ENCODE results near the gene ACBD4. TPM values are rescaled to one million over a fixed set of nuclear protein-coding genes. Genes with fewer than 3 reads are reported as not detected.

The ACBD4 gene
- total RNA-seq, 1 experiment from 2014 or later, result 21.8 TPM

- H3K36me3 Mint-ChIP-seq (ENCODE audit: insufficient read depth, unreplicated experiment), result peaks cover 57% of the 10 kb centered on the region
- peak overlapping the region; percentile 97 for H3K27ac Mint-ChIP-seq (ENCODE audit: unreplicated experiment)
- H3K4me1 Mint-ChIP-seq (ENCODE audit: low read depth, unreplicated experiment), result peaks cover 50% of the 10 kb centered on the region
- no peaks in the 10 kb centered on the region for H3K9me3 Mint-ChIP-seq (ENCODE audit: low read depth, unreplicated experiment)
- H3K27me3 Mint-ChIP-seq (ENCODE audit: unreplicated experiment), result no peaks in the 10 kb centered on the region
- peak; percentile 3 for TF ChIP-seq CTCF (IDR thresholded peaks at IDR 0.05; ENCODE audit: unreplicated experiment)
- H3K4me3 Mint-ChIP-seq (ENCODE audit: low read depth, unreplicated experiment), result peak overlapping the region; percentile 91
- BruUV-seq (replicated peaks), result TSS peak; percentile 51
- intact Hi-C loops (cut with micrococcal nuclease; ENCODE audit: unreplicated experiment), result no loop called here
- DNase-seq, result peak; percentile 87
- CTCF ChIA-PET, result interaction anchor here (1.1 to 5.1 kb wide), 9 partner anchors 10 to 37 kb away, joined by 3 to 108 read pairs (median 7); partner anchors contain the start of genes ACBD4 and HEXIM1
These were observed 25.2 kb downstream of the ACBD4 start for GRCh38 chr17:45160447-45161287.

GRCh38 chr17:45161288-45162024, 26.0 kb downstream of the ACBD4 start, which contains the start of gene HEXIM2:
TSS of gene HEXIM2 (plus strand) at chr17:45161875. CDS start at chr17:45162794, 919 bp downstream.
- H3K4me3 Mint-ChIP-seq (ENCODE audit: low read depth, unreplicated experiment), result peak within 1 kb of the TSS; percentile 91
- TF ChIP-seq CTCF (IDR thresholded peaks at IDR 0.05; ENCODE audit: unreplicated experiment), result no peak
- H3K4me1 Mint-ChIP-seq (ENCODE audit: low read depth, unreplicated experiment), result peaks cover 46% of the 10 kb centered on the region
- peaks cover 52% of the 10 kb centered on the region for H3K36me3 Mint-ChIP-seq (ENCODE audit: insufficient read depth, unreplicated experiment)
- peak within 1 kb of the TSS; percentile 97 for H3K27ac Mint-ChIP-seq (ENCODE audit: unreplicated experiment)
- CTCF ChIA-PET, result interaction anchor here (0.8 to 5.1 kb wide), 9 partner anchors 10 to 36 kb away, joined by 3 to 108 read pairs (median 7); partner anchors contain the start of genes ACBD4 and HEXIM1
- no peaks in the 10 kb centered on the region for H3K9me3 Mint-ChIP-seq (ENCODE audit: low read depth, unreplicated experiment)
- BruUV-seq (replicated peaks), result no TSS peak
- intact Hi-C loops (cut with micrococcal nuclease; ENCODE audit: unreplicated experiment), result no loop called here
- peak; percentile 100 for DNase-seq
- no peaks in the 10 kb centered on the region for H3K27me3 Mint-ChIP-seq (ENCODE audit: unreplicated experiment)

- Mint-ChIP-seq H3K4me3 (ENCODE audit: low read depth, unreplicated experiment) (peak overlapping the region; percentile 91), H3K4me1 (ENCODE audit: low read depth, unreplicated experiment) (peaks cover 46% of the 10 kb centered on the region), H3K27ac (ENCODE audit: unreplicated experiment) (peak overlapping the region; percentile 97), H3K9me3 (ENCODE audit: low read depth, unreplicated experiment) (no peaks in the 10 kb centered on the region), H3K27me3 (ENCODE audit: unreplicated experiment) (no peaks in the 10 kb centered on the region), H3K36me3 (ENCODE audit: insufficient read depth, unreplicated experiment) (peaks cover 52% of the 10 kb centered on the region)
- no peak for DNase-seq
- CTCF ChIA-PET, result interaction anchor here (0.8 to 5.1 kb wide), 6 partner anchors 10 to 36 kb away, joined by 3 to 108 read pairs (median 29); partner anchors contain the start of genes ACBD4 and HEXIM1
- intact Hi-C loops (cut with micrococcal nuclease; ENCODE audit: unreplicated experiment), result no loop called here
- no TSS peak for BruUV-seq (replicated peaks)
- no peak for TF ChIP-seq CTCF (IDR thresholded peaks at IDR 0.05; ENCODE audit: unreplicated experiment)
These were observed 26.7 kb downstream of the ACBD4 start for GRCh38 chr17:45162025-45162687.

- Mint-ChIP-seq H3K27me3 (ENCODE audit: unreplicated experiment) (no peaks in the 10 kb centered on the region), H3K4me3 (ENCODE audit: low read depth, unreplicated experiment) (no peak overlapping the region), H3K4me1 (ENCODE audit: low read depth, unreplicated experiment) (peaks cover 39% of the 10 kb centered on the region), H3K9me3 (ENCODE audit: low read depth, unreplicated experiment) (no peaks in the 10 kb centered on the region), H3K36me3 (ENCODE audit: insufficient read depth, unreplicated experiment) (peaks cover 43% of the 10 kb centered on the region), H3K27ac (ENCODE audit: unreplicated experiment) (peak overlapping the region; percentile 5)
- BruUV-seq (replicated peaks), result no TSS peak
- intact Hi-C loops (cut with micrococcal nuclease; ENCODE audit: unreplicated experiment), result no loop called here
- no peak for DNase-seq
- TF ChIP-seq CTCF (IDR thresholded peaks at IDR 0.05; ENCODE audit: unreplicated experiment), result no peak
- CTCF ChIA-PET, result interaction anchor here (0.6 kb wide), 2 partner anchors 13 to 222 kb away, joined by 3 to 4 read pairs; no protein-coding TSS in a partner anchor
These were observed 29.3 kb downstream of the ACBD4 start for GRCh38 chr17:45164734-45165269.
